Measurements from ENCODE around the gene NECTIN4. TPM values are rescaled to one million over a fixed set of nuclear protein-coding genes. Genes with fewer than 3 reads are reported as not detected.

Gene NECTIN4
- total and polyA plus RNA-seq, 2 of the 13 experiments (the other 11 are each of a cell fraction or from before 2014, with no cell fraction given), result 5.9 to 12.4 TPM

DNA sequence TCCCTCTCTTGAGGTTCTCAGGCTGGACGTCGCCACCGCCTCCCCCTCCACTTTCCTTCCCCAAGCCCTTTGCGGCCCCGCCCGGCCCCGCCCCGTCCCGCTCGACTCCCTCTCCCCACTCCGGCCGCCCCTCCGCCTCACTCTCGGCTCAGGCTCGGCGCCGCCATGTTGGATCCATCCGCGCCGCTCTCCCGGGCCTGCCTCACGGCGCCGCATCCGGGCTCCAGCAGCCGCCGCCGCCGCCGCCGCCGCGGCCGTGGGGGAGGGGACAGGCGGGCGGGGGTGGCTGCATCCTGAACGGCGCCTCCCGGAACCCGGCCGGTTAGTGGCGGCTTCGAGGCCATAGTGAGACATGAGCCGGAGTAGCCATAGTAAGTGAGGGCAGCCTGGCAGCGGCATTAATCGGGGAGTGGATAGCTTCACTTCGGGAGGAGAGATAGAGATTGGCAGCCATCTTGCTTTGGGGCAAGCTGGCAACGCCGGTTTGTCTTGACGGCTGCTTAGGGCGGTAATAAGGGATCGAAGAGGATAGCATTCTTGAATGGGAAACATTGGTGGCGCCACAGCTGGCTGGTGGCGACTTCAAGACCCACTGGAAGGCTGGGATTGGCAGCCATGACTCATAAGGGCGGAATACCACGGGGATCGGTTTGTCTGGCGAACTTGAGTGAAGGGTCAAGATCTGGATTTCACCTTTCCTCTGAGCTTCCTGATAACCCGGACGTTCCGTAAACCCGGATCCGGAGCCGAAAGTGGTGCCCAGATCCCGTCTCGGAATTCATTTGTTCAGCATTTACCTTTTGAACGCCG, 43.3 kb upstream of the NECTIN4 start, which contains the start of gene DEDD (continued):
- TF ChIP-seq, protein P1, sequence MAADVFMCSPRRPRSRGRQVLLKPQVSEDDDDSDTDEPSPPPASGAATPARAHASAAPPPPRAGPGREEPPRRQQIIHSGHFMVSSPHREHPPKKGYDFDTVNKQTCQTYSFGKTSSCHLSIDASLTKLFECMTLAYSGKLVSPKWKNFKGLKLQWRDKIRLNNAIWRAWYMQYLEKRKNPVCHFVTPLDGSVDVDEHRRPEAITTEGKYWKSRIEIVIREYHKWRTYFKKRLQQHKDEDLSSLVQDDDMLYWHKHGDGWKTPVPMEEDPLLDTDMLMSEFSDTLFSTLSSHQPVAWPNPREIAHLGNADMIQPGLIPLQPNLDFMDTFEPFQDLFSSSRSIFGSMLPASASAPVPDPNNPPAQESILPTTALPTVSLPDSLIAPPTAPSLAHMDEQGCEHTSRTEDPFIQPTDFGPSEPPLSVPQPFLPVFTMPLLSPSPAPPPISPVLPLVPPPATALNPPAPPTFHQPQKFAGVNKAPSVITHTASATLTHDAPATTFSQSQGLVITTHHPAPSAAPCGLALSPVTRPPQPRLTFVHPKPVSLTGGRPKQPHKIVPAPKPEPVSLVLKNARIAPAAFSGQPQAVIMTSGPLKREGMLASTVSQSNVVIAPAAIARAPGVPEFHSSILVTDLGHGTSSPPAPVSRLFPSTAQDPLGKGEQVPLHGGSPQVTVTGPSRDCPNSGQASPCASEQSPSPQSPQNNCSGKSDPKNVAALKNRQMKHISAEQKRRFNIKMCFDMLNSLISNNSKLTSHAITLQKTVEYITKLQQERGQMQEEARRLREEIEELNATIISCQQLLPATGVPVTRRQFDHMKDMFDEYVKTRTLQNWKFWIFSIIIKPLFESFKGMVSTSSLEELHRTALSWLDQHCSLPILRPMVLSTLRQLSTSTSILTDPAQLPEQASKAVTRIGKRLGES (CRISPR knock-in tag; IDR thresholded peaks at IDR 0.05; ENCODE audit: borderline replicate concordance), result no peak
- TF ChIP-seq ZNF547 (CRISPR knock-in tag; IDR thresholded peaks at IDR 0.05) (peak; percentile 54; the same call in 1 of the 2 replicates), HNRNPH1 (optimal IDR thresholded peaks at IDR 0.05; ENCODE audit: low read depth, low read length) (no peak), ZNF546 (CRISPR knock-in tag; conservative IDR thresholded peaks at IDR 0.05) (0 out of 2 replicates have a peak, but pooled peaks have one; percentile 35), NFE2L1 (CRISPR knock-in tag; IDR thresholded peaks at IDR 0.05; ENCODE audit: borderline replicate concordance) (no peak), NFKB2 (CRISPR knock-in tag; IDR thresholded peaks at IDR 0.05; ENCODE audit: borderline replicate concordance) (no peak), FOXK2 (IDR thresholded peaks at IDR 0.05) (no peak), ZNF605 (CRISPR knock-in tag; IDR thresholded peaks at IDR 0.05) (no peak), ZNF329 (CRISPR knock-in tag; IDR thresholded peaks at IDR 0.05; ENCODE audit: low read depth) (no peak), HNRNPLL (IDR thresholded peaks at IDR 0.05; ENCODE audit: low read depth, low read length, poor library complexity, severe bottlenecking) (peak; percentile 37), DR1 (CRISPR knock-in tag; IDR thresholded peaks at IDR 0.05) (0 out of 2 replicates have a peak, but pooled peaks have one; percentile 6), SALL1 (CRISPR knock-in tag; IDR thresholded peaks at IDR 0.05) (peak; percentile 6; the same call in 1 of the 2 replicates), ZNF101 (CRISPR knock-in tag; IDR thresholded peaks at IDR 0.05; ENCODE audit: borderline replicate concordance, low read depth) (no peak)
- TF ChIP-seq, protein P2, sequence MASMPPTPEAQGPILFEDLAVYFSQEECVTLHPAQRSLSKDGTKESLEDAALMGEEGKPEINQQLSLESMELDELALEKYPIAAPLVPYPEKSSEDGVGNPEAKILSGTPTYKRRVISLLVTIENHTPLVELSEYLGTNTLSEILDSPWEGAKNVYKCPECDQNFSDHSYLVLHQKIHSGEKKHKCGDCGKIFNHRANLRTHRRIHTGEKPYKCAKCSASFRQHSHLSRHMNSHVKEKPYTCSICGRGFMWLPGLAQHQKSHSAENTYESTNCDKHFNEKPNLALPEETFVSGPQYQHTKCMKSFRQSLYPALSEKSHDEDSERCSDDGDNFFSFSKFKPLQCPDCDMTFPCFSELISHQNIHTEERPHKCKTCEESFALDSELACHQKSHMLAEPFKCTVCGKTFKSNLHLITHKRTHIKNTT (CRISPR knock-in tag; IDR thresholded peaks at IDR 0.05), result no peak
- TF ChIP-seq, protein P3, sequence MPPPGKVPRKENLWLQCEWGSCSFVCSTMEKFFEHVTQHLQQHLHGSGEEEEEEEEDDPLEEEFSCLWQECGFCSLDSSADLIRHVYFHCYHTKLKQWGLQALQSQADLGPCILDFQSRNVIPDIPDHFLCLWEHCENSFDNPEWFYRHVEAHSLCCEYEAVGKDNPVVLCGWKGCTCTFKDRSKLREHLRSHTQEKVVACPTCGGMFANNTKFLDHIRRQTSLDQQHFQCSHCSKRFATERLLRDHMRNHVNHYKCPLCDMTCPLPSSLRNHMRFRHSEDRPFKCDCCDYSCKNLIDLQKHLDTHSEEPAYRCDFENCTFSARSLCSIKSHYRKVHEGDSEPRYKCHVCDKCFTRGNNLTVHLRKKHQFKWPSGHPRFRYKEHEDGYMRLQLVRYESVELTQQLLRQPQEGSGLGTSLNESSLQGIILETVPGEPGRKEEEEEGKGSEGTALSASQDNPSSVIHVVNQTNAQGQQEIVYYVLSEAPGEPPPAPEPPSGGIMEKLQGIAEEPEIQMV (CRISPR knock-in tag; IDR thresholded peaks at IDR 0.05; ENCODE audit: low read depth), result no peak
- TF ChIP-seq, protein P4, sequence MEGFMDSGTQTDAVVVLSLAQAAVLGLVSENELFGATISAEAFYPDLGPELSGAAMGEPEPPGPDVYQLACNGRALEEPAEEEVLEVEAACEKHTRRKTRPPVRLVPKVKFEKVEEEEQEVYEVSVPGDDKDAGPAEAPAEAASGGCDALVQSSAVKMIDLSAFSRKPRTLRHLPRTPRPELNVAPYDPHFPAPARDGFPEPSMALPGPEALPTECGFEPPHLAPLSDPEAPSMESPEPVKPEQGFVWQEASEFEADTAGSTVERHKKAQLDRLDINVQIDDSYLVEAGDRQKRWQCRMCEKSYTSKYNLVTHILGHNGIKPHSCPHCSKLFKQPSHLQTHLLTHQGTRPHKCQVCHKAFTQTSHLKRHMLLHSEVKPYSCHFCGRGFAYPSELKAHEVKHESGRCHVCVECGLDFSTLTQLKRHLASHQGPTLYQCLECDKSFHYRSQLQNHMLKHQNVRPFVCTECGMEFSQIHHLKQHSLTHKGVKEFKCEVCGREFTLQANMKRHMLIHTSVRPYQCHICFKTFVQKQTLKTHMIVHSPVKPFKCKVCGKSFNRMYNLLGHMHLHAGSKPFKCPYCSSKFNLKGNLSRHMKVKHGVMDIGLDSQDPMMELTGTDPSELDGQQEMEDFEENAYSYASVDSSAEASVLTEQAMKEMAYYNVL (CRISPR knock-in tag; IDR thresholded peaks at IDR 0.05; ENCODE audit: borderline replicate concordance), result 0 out of 2 replicates have a peak, but pooled peaks have one; percentile 10
- TF ChIP-seq, protein P5, sequence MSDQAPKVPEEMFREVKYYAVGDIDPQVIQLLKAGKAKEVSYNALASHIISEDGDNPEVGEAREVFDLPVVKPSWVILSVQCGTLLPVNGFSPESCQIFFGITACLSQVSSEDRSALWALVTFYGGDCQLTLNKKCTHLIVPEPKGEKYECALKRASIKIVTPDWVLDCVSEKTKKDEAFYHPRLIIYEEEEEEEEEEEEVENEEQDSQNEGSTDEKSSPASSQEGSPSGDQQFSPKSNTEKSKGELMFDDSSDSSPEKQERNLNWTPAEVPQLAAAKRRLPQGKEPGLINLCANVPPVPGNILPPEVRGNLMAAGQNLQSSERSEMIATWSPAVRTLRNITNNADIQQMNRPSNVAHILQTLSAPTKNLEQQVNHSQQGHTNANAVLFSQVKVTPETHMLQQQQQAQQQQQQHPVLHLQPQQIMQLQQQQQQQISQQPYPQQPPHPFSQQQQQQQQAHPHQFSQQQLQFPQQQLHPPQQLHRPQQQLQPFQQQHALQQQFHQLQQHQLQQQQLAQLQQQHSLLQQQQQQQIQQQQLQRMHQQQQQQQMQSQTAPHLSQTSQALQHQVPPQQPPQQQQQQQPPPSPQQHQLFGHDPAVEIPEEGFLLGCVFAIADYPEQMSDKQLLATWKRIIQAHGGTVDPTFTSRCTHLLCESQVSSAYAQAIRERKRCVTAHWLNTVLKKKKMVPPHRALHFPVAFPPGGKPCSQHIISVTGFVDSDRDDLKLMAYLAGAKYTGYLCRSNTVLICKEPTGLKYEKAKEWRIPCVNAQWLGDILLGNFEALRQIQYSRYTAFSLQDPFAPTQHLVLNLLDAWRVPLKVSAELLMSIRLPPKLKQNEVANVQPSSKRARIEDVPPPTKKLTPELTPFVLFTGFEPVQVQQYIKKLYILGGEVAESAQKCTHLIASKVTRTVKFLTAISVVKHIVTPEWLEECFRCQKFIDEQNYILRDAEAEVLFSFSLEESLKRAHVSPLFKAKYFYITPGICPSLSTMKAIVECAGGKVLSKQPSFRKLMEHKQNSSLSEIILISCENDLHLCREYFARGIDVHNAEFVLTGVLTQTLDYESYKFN (CRISPR knock-in tag; conservative IDR thresholded peaks at IDR 0.05), result no peak

All from HepG2 (cell line).